Measurements from ENCODE around the gene TXLNB. TPM values are rescaled to one million over a fixed set of nuclear protein-coding genes. Genes with fewer than 3 reads are reported as not detected.

TXLNB gene
- total RNA-seq, 1 experiment from 2014 or later, result not detected

DNA sequence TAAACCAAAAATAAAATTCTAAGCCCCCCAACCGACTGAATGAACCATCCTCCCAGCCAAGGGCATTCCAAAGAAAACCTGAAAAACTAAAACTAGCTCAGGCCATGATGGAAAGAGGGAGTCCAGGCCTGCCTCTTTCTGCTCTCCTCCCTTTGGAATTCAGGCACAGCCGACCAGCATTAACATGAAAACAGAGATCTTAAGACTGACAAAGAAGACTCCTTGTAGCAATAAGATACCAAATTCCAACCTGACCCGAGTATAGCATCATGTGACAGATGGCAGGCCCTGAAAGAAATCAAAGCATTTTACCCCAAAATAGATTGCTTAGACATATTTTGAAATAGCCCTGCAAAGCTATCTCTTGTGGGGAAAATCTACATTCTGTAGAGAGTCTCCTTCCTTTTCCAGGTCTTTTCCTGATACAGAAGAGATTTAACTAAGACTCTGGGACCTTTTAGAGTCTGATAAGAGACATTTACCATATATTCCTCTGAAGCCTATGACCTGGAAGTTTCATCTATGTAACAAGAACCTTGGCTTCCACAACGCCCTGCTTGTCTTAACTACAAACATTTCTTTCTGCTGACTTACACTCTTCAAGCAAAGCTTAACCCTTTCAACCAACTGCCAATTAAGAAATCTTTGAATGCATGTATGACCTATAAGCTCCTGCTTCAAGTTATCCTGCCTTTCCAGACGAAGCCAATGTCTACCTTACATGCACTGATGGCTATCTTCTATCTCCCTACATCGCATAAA, 22.2 kb upstream of the TXLNB start:
- TF ChIP-seq, protein P1, sequence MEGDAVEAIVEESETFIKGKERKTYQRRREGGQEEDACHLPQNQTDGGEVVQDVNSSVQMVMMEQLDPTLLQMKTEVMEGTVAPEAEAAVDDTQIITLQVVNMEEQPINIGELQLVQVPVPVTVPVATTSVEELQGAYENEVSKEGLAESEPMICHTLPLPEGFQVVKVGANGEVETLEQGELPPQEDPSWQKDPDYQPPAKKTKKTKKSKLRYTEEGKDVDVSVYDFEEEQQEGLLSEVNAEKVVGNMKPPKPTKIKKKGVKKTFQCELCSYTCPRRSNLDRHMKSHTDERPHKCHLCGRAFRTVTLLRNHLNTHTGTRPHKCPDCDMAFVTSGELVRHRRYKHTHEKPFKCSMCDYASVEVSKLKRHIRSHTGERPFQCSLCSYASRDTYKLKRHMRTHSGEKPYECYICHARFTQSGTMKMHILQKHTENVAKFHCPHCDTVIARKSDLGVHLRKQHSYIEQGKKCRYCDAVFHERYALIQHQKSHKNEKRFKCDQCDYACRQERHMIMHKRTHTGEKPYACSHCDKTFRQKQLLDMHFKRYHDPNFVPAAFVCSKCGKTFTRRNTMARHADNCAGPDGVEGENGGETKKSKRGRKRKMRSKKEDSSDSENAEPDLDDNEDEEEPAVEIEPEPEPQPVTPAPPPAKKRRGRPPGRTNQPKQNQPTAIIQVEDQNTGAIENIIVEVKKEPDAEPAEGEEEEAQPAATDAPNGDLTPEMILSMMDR (conservative IDR thresholded peaks at IDR 0.05; ENCODE audit: low read depth, low read length), result no peak
- TF ChIP-seq EZH2 (IDR thresholded peaks at IDR 0.05; ENCODE audit: borderline replicate concordance, low read depth, low read length, poor library complexity, severe bottlenecking), result no peak
- H3K36me3 ChIP-seq (ENCODE audit: insufficient read depth, low read length, poor library complexity, severe bottlenecking), result no peaks in the 10 kb centered on the region
- POLR2A ChIA-PET (ENCODE audit: low non-redundant PET), result no interaction called here
- CTCF ChIA-PET, result no interaction called here
- DNase-seq (ENCODE audit: low spot score), result no peak
- no peak overlapping the region for H3K4me3 ChIP-seq (ENCODE audit: low read depth, low read length, poor library complexity, severe bottlenecking)
- H3K27ac ChIP-seq (ENCODE audit: low read depth, low read length, poor library complexity, severe bottlenecking), result no peak overlapping the region
- no peaks in the 10 kb centered on the region for H3K4me1 ChIP-seq (ENCODE audit: insufficient read depth, low read length, poor library complexity, severe bottlenecking)
- no TSS peak for BruUV-seq (replicated peaks)
- no peaks in the 10 kb centered on the region for H3K9me3 ChIP-seq (ENCODE audit: low read depth, low read length, poor library complexity, severe bottlenecking)
- intact Hi-C loops (cut with micrococcal nuclease; ENCODE audit: unreplicated experiment), result no loop called here
- H3K27me3 ChIP-seq (replicated peaks; ENCODE audit: insufficient read depth, low read depth, low read length, poor library complexity), result no peaks in the 10 kb centered on the region

DNA sequence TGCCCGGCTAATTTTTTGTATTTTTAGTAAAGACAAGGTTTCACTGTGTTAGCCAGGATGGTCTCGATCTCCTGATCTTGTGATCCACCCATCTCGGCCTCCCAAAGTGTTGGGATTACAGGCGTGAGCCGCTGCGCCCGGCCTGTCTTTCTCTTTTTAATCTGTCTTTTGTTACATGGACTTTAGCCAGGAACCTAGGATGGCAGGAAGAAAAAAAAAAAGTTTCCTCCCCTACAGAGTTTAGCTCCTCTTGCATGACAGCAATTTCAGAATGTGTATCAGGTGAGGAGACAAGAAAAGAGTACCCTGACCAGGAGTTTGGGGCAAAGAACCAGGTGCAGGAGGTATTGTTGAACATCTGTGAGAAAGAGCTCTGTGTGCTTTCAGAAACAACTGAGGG, 21.4 kb upstream of the TXLNB start:
- POLR2A ChIA-PET (ENCODE audit: low non-redundant PET), result no interaction called here
- no peaks in the 10 kb centered on the region for H3K4me1 ChIP-seq (ENCODE audit: insufficient read depth, low read length, poor library complexity, severe bottlenecking)
- no peaks in the 10 kb centered on the region for H3K9me3 ChIP-seq (ENCODE audit: low read depth, low read length, poor library complexity, severe bottlenecking)
- no peak overlapping the region for H3K27ac ChIP-seq (ENCODE audit: low read depth, low read length, poor library complexity, severe bottlenecking)
- no peak for TF ChIP-seq EZH2 (IDR thresholded peaks at IDR 0.05; ENCODE audit: borderline replicate concordance, low read depth, low read length, poor library complexity, severe bottlenecking)
- TF ChIP-seq, protein P1 (conservative IDR thresholded peaks at IDR 0.05; ENCODE audit: low read depth, low read length), result no peak
- H3K4me3 ChIP-seq (ENCODE audit: low read depth, low read length, poor library complexity, severe bottlenecking), result no peak overlapping the region
- DNase-seq (ENCODE audit: low spot score), result no peak
- BruUV-seq (replicated peaks), result no TSS peak
- intact Hi-C loops (cut with micrococcal nuclease; ENCODE audit: unreplicated experiment), result no loop called here
- no peaks in the 10 kb centered on the region for H3K27me3 ChIP-seq (replicated peaks; ENCODE audit: insufficient read depth, low read depth, low read length, poor library complexity)
- no peaks in the 10 kb centered on the region for H3K36me3 ChIP-seq (ENCODE audit: insufficient read depth, low read length, poor library complexity, severe bottlenecking)
- CTCF ChIA-PET, result no interaction called here

DNA sequence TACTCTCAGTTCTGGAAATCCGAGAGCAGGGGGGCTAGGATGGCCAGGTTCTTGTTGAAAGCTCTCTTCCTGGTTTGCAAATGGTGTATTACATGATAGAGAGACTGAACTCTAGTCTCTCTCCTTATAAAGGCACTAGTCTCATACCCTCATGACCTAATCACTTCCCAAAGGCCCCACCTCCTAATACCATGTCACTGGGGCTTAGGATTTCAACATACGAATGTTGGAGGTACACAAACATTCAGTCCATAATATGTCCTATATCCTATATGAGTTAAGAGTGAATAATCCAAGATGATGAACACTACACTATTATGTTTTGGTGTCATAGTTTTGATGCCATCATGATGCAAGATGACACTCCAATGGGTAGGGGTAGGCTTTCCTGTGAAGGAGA, 20.0 kb upstream of the TXLNB start:
- intact Hi-C loops (cut with micrococcal nuclease; ENCODE audit: unreplicated experiment), result no loop called here
- Histone ChIP-seq H3K27me3 (replicated peaks; ENCODE audit: insufficient read depth, low read depth, low read length, poor library complexity) (no peaks in the 10 kb centered on the region), H3K4me1 (ENCODE audit: insufficient read depth, low read length, poor library complexity, severe bottlenecking) (no peaks in the 10 kb centered on the region), H3K4me3 (ENCODE audit: low read depth, low read length, poor library complexity, severe bottlenecking) (no peak overlapping the region), H3K36me3 (ENCODE audit: insufficient read depth, low read length, poor library complexity, severe bottlenecking) (no peaks in the 10 kb centered on the region), H3K27ac (ENCODE audit: low read depth, low read length, poor library complexity, severe bottlenecking) (no peak overlapping the region), H3K9me3 (ENCODE audit: low read depth, low read length, poor library complexity, severe bottlenecking) (no peaks in the 10 kb centered on the region)
- TF ChIP-seq, protein P1 (conservative IDR thresholded peaks at IDR 0.05; ENCODE audit: low read depth, low read length), result no peak
- no peak for TF ChIP-seq EZH2 (IDR thresholded peaks at IDR 0.05; ENCODE audit: borderline replicate concordance, low read depth, low read length, poor library complexity, severe bottlenecking)
- BruUV-seq (replicated peaks), result no TSS peak
- CTCF ChIA-PET, result no interaction called here
- no peak for DNase-seq (ENCODE audit: low spot score)
- POLR2A ChIA-PET (ENCODE audit: low non-redundant PET), result no interaction called here

All from A673 (cell line).